ENCODE data around the gene RRBP1.

The RRBP1 gene

GRCh38 chr20:17721802-17722486 is 39.9 kb upstream of the RRBP1 start:
- Mint-ChIP-seq H3K27me3 (ENCODE audit: low read depth, poor library complexity) (peaks cover 3% of the 10 kb centered on the region), H3K27ac (no peak overlapping the region)
- TF ChIP-seq CTCF (IDR thresholded peaks at IDR 0.05) = no peak

GRCh38 chr20:17720755-17721154 is 38.7 kb upstream of the RRBP1 start:
- no peak overlapping the region for H3K4me3 Mint-ChIP-seq
- no peaks in the 10 kb centered on the region for H3K9me3 Mint-ChIP-seq
- H3K27ac Mint-ChIP-seq = no peak overlapping the region
- no peak for DNase-seq
- TF ChIP-seq CTCF (IDR thresholded peaks at IDR 0.05) = no peak
- no peaks in the 10 kb centered on the region for H3K36me3 Mint-ChIP-seq (ENCODE audit: low read depth)
- H3K4me1 Mint-ChIP-seq = no peaks in the 10 kb centered on the region
- peaks cover 3% of the 10 kb centered on the region for H3K27me3 Mint-ChIP-seq (ENCODE audit: low read depth, poor library complexity)

More at GRCh38 chr20:17721802-17722486, 39.9 kb upstream of the RRBP1 start:
- Mint-ChIP-seq H3K4me3 (no peak overlapping the region), H3K4me1 (no peaks in the 10 kb centered on the region), H3K9me3 (no peaks in the 10 kb centered on the region), H3K36me3 (ENCODE audit: low read depth) (no peaks in the 10 kb centered on the region)
- DNase-seq = no peak

GRCh38 chr20:17716331-17716730 is 34.3 kb upstream of the RRBP1 start:
- H3K27ac Mint-ChIP-seq = no peak overlapping the region
- peaks cover 14% of the 10 kb centered on the region for H3K4me1 Mint-ChIP-seq
- H3K36me3 Mint-ChIP-seq (ENCODE audit: low read depth) = no peaks in the 10 kb centered on the region
- H3K27me3 Mint-ChIP-seq (ENCODE audit: low read depth, poor library complexity) = peaks cover 5% of the 10 kb centered on the region
- no peak for DNase-seq
- no peak for TF ChIP-seq CTCF (IDR thresholded peaks at IDR 0.05)
- no peaks in the 10 kb centered on the region for H3K9me3 Mint-ChIP-seq
- H3K4me3 Mint-ChIP-seq = no peak overlapping the region

- no peaks in the 10 kb centered on the region for H3K9me3 Mint-ChIP-seq
- H3K4me3 Mint-ChIP-seq = no peak overlapping the region
- H3K4me1 Mint-ChIP-seq = peaks cover 27% of the 10 kb centered on the region
- no peak for DNase-seq
- H3K27me3 Mint-ChIP-seq (ENCODE audit: low read depth, poor library complexity) = peaks cover 5% of the 10 kb centered on the region
- H3K36me3 Mint-ChIP-seq (ENCODE audit: low read depth) = no peaks in the 10 kb centered on the region
- TF ChIP-seq CTCF (IDR thresholded peaks at IDR 0.05) = no peak
- no peak overlapping the region for H3K27ac Mint-ChIP-seq
Measured at GRCh38 chr20:17715075-17715474, 33.0 kb upstream of the RRBP1 start.

- H3K9me3 Mint-ChIP-seq = no peaks in the 10 kb centered on the region
- H3K36me3 Mint-ChIP-seq (ENCODE audit: low read depth) = no peaks in the 10 kb centered on the region
- H3K27ac Mint-ChIP-seq = no peak overlapping the region
- peaks cover 5% of the 10 kb centered on the region for H3K27me3 Mint-ChIP-seq (ENCODE audit: low read depth, poor library complexity)
- TF ChIP-seq CTCF (IDR thresholded peaks at IDR 0.05) = no peak
- H3K4me1 Mint-ChIP-seq = peaks cover 32% of the 10 kb centered on the region
- H3K4me3 Mint-ChIP-seq = no peak overlapping the region
- no peak for DNase-seq
Measured at GRCh38 chr20:17714597-17714996, 32.6 kb upstream of the RRBP1 start.

- no peak for DNase-seq
- Mint-ChIP-seq H3K27ac (no peak overlapping the region), H3K9me3 (no peaks in the 10 kb centered on the region), H3K36me3 (ENCODE audit: low read depth) (no peaks in the 10 kb centered on the region), H3K4me3 (no peak overlapping the region), H3K4me1 (peaks cover 48% of the 10 kb centered on the region), H3K27me3 (ENCODE audit: low read depth, poor library complexity) (peaks cover 5% of the 10 kb centered on the region)
- no peak for TF ChIP-seq CTCF (IDR thresholded peaks at IDR 0.05)
Measured at GRCh38 chr20:17712708-17713107, 30.7 kb upstream of the RRBP1 start.
